CD4-positive, alpha-beta T cell treated with Interleukin-2 at 100 ng/mL for 4 hours (primary cell): ENCODE measurements around the gene NSFL1C.

ENCODE experiments used
- DNase-seq: peaks from one replicate; pipeline ENCODE4 v3.0.0-alpha.2; 2020; ENCODE audit warnings: low spot score

Gene NSFL1C

GRCh38 chr20:1484438-1485116 is 17.9 kb upstream of the NSFL1C start:
- DNase-seq: no peak

GRCh38 chr20:1479831-1480595 is 13.4 kb upstream of the NSFL1C start:
- DNase-seq: no peak

DNA sequence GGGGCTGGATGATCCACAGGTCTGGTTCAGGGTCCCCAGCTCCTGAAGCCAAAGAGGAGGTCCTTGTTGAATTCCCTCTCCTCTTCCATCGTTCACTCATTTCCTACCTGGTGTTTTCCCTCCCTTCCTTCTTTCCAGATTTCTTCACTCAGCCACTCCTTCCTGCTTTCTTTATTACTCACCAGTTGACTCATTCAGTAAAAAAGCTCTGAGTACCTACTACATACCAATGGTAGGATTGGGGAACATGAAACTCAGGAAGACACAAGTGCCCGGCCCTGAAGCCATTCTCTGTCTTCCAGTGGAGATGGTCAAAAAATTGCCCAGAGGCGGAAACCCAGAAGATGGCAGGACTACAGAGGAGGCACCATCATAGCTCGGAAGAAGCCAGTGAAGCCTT is 11.9 kb upstream of the NSFL1C start:
- DNase-seq: no peak

DNA sequence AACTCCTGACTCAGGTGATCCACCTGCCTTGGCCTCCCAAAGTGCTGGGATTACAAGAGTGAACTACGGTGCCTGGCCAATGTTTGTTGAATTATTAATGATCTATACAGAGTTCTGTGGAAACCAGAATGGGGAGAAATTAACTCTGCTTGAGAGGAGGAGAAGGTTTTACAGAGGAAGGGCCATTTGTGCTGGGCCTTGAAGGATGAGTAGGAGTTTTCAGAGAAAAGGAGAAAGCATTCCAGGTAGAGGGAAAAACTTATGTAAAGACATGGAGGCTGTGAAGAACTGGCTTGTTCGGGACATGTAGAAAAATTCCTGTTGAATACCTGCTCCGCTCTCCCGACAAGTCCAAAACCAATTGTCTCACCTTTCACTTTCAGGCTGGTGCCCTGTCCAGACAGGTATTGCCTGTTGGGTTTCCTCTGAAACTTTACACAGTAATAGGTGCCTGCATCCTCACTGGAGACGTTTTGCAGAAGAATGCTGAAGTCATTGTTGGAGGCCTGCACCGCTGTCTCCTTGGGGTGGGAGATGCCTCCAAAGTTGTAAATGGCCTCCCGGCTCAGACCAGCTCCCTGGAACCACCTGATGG is 11.3 kb upstream of the NSFL1C start:
- no peak for DNase-seq

GRCh38 chr20:1474817-1475603 is 8.4 kb upstream of the NSFL1C start:
- DNase-seq: no peak

DNA sequence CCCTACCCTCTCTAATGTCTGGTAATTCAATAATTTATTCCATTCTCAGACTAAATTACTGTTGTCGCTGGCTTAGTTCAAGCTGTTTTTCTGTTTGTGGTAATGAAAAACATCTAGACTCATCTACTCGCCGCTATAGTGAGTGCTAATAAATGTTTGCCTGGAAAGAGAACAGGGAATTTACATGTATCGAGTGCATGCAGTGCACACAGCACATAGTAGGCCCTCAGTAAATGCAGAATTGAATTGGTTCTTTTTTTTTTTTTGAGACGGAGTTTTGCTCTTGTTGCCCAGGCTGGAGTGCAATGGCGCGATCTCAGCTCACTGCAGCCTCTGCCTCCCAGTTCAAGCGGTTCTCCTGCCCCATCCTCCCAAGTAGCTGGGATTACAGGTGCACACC is 7.7 kb upstream of the NSFL1C start:
- no peak for DNase-seq

- no peak for DNase-seq
Measured at GRCh38 chr20:1473246-1474220, 6.9 kb upstream of the NSFL1C start.

DNA sequence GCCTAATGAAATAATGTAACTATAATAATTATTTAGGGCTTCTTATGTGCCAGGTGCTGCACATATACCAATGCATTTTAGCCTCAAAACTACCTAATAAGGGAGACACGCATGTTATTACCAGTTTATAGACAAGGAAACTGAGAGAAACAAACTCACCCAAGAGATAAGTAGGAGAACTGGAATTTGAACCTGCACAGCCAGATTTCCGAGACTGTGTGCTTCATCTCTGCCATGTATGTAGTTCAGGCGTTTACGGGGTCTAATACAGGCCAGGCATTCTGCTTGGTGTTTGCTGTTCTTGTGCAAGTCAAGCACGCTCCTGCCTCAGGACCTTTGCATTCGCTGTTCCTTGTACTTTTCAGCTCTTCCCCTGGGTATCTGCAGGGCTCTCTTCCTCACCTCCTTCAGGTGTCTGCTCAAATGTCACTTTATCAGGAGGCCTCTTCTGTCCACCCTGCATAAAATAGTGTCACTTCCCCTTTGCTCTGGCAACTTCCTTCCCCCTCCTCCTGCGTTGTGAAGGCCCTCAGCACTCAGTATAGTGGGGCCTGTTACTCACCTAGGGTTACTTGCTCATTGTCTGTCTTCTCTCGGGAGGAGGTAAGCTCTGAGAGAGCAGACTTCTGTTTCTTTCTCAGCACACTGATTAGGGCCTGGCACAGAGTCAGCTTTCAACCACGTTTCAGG is 6.1 kb upstream of the NSFL1C start:
- no peak for DNase-seq

GRCh38 chr20:1471242-1471641 is 4.6 kb upstream of the NSFL1C start:
- DNase-seq: no peak

DNA sequence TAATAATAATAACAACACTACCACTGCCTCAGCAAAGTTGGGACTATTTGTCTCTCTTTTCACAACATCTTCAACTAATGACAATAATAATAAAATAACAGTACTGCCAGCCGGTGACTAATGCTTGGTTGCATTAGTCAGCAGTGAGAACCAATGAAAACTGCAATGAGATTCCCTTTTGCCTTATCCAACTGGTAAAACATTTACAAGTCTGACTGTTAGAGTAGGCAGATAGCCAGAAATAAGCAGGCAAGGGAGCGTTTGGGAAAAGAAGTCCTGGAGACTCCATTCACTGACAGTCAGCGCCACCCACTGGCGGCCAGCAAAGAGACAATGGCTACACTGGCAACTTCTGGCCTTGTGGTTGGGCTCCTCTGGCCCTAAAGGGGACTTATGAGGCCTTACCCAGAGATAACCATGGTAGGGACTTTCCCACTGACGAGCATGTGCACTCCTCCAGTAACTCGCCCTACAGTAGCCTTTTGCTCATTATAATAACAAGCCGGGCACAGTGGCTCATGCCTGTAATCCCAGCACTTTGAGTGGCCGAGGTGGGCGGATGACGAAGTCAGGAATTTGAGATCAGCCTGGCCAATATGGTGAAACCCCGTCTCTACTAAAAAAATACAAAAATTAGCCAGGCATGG is 3.4 kb upstream of the NSFL1C start:
- DNase-seq: no peak

DNA sequence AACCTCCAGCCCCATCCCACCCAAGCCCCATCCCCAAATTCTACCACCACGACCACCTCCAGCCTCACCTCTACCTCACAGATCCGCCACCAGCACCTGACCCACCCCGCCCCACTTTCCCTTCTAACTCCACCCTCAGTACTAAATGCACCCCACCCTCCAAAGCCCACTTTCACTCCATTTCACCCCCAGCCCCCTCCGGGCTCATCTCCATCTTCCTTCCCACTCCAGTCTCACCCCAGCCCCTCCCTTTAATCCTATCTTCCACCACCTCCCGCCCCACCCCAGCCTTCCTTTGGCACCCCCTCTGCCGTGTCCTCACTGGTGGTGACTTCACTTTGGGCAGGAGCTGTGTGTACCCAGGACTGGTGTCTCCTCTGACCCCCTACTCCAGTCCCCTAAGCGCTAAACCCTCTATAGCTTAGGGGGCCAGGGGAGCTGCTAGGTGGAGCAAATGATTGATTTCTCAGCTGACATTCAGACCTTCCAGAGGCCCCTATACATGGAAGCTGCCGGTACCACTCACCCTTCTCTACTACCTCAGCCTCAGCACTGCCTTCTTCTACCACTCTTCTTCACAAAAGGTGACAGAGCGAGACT is 2.8 kb upstream of the NSFL1C start:
- no peak for DNase-seq

DNA sequence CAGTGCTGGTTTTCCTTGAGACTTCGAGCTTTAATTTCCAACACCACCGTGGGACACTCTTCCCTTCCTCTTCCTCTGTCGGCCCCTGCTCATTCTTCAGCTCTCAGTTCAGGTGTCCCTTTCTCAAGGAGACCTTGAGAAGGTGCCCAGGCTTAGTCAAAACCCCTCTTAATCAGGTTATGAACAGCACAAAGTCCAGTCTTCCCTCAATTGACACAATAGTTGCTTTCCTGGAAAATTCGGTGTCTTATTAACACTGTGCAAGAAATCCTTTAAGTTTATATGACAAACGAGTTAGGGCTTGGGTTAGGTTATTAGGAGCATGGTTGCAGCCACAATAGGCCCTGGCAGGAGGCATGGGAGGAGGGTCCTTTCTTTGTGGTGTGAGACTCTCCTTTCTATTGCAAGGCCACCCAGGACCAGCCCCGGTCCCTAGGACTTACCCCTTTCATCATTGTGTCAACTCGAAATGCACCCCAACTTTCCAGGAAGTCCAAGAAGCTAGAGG is 1.5 kb upstream of the NSFL1C start:
- DNase-seq: no peak

- no peak for DNase-seq
Measured at GRCh38 chr20:1467355-1468116, 887 bp upstream of the NSFL1C start.

GRCh38 chr20:1467082-1467354 is 369 bp upstream of the NSFL1C start:
- DNase-seq: no peak

DNA sequence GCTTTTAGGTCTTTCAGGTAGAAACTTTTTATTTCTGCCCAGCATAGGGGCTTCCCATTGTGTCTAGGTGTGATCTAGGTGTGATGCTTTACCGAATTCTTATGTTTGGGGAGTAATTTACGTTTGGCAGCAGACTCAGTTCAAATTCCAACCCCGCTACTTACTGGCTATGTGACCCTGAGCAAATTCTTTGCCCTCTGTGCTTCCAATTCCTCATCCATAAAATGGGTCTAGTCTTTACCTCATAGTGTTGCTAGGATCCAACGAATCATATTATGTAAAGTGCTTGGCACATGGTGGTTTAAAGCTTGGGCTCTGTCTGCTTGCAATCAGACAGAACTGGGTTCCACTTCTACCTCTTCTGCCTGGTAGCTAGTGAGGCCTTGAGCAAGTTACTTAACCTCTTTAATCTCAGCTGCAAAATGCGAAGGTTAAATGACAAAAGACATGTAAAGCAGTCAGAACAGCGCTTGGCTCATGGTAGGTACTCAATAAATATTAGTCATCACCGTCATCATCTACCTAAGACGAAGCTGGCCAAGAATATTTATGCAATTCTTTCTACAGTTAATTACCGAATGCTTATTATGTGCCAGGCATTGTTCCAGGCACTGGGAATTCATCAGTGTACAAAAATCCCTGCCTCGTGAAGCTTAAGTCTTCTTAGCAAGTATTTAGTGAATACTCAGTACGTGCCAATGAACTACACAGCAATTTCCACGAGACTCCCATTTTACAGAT is 1.0 kb downstream of the NSFL1C start:
- no peak for DNase-seq

DNA sequence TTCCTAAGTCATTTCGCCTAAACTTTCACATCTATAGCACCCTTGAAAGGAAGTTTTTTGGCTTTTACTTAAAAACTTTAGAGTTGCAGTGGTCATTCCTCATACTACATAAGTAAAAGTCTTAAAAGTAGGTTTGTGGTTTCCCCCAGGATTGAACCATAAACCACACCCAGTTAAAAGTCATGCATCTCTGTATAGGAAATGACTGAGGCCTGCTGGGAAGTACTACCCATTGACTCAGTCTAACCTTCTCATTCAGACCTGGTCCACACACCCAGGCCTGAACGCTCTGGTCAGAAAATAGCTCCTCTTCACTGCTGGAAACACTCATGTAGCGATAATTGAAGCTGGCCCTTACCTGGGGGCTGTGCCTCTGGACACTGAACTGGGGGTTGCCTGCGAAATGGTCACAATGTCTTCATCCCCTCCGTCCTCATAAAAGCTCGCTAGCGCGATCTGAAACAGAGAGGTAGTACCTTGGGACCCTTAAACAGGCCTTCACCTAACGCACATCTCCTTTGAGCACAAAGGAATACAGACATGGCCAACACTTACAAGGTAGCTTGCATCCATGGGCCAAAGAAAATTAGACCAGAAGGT is 2.6 kb downstream of the NSFL1C start:
- no peak for DNase-seq

- no peak for DNase-seq
Measured at GRCh38 chr20:1462834-1463233, 3.8 kb downstream of the NSFL1C start.

GRCh38 chr20:1462001-1462400 is 4.6 kb downstream of the NSFL1C start:
- DNase-seq: no peak
